PC-9 (cell line): ENCODE data around the gene ITCH. TPM values are rescaled to one million over a fixed set of nuclear protein-coding genes. Genes with fewer than 3 reads are reported as not detected.

Source experiments
- BruUV-seq: library from RNA; stranded (reverse); fragments of 400-500 nt; replicated peaks from 2 replicates; lab custom pipeline; 2021; lab: Mats Ljungman, UMichigan
- CTCF ChIA-PET: fragments of 300-600 bp; sonication (Branson Sonifier 250); formaldehyde crosslinking; loops from one replicate; lab custom pipeline; 2022; ENCODE audit warnings: antibody characterized with exemption; lab: Charles Lee
- POLR2A ChIA-PET: fragments of 300-600 bp; sonication (Branson Sonifier 250); formaldehyde crosslinking; loops from one replicate; lab custom pipeline; 2022; ENCODE audit warnings: antibody characterized with exemption; ENCODE audit not compliant: unreplicated experiment; lab: Charles Lee
- DNase-seq, 2 experiments: peaks; one replicate each; pipeline versions ENCODE4 v3.0.0 to v3.0.0-alpha.2; 2015 to 2022; ENCODE audit warnings: mixed read lengths in 1 of 2
- H2AFZ ChIP-seq: fragments of 200-600 bp; sonication (generic); 2 replicates; pipeline ENCODE4 v1.8.1; 2017; ENCODE audit warnings: antibody characterized with exemption
- H3F3A ChIP-seq: fragments of 200-600 bp; sonication (generic); 2 replicates; pipeline ENCODE4 v1.8.1; 2017; ENCODE audit warnings: antibody characterized with exemption, mild to moderate bottlenecking, low read depth; ENCODE audit not compliant: insufficient read depth
- H3K27ac ChIP-seq: fragments of 200-600 bp; sonication (generic); 2 replicates; pipeline ENCODE4 v1.6.1; 2016; ENCODE audit warnings: mixed run types
- H3K27me3 ChIP-seq: fragments of 200-600 bp; sonication (generic); 2 replicates; pipeline ENCODE4 v1.6.1; 2016; ENCODE audit warnings: low read depth, mixed run types; ENCODE audit not compliant: insufficient read depth
- H3K36me3 ChIP-seq: fragments of 200-600 bp; sonication (generic); 2 replicates; pipeline ENCODE4 v1.6.1; 2016; ENCODE audit warnings: low read depth, mixed run types
- H3K4me1 ChIP-seq: fragments of 200-600 bp; sonication (generic); replicated peaks from 2 replicates; pipeline ENCODE4 v1.6.1; 2016; ENCODE audit warnings: mixed run types; ENCODE audit not compliant: insufficient read depth
- H3K4me2 ChIP-seq: fragments of 200-600 bp; sonication (generic); 2 replicates; pipeline ENCODE4 v1.6.1; 2017; ENCODE audit warnings: mixed run types
- H3K4me3 ChIP-seq: fragments of 200-600 bp; sonication (generic); 2 replicates; pipeline ENCODE4 v1.6.1; 2016; ENCODE audit warnings: mixed run types
- H3K79me2 ChIP-seq: fragments of 200-600 bp; sonication (generic); 2 replicates; pipeline ENCODE4 v1.6.1; 2017; ENCODE audit warnings: low read depth, mixed run types
- H3K9me2 ChIP-seq: fragments of 200-600 bp; sonication (generic); 2 replicates; pipeline ENCODE4 v1.8.1; 2017; ENCODE audit warnings: mild to moderate bottlenecking; ENCODE audit not compliant: insufficient read depth
- H3K9me3 ChIP-seq: fragments of 200-600 bp; sonication (generic); 2 replicates; pipeline ENCODE4 v1.8.1; 2016; ENCODE audit warnings: low read depth; ENCODE audit not compliant: insufficient read depth
- H4K20me1 ChIP-seq: fragments of 200-600 bp; sonication (generic); 2 replicates; pipeline ENCODE4 v1.8.1; 2017; ENCODE audit not compliant: insufficient read depth
- CTCF ChIP-seq: fragments of 200-600 bp; sonication (generic); conservative IDR thresholded peaks from 2 replicates; pipeline ENCODE4 v1.6.1; 2017; ENCODE audit warnings: mixed run types, antibody characterized with exemption, mild to moderate bottlenecking, moderate library complexity
- EZH2 ChIP-seq: fragments of 200-600 bp; sonication (generic); IDR thresholded peaks from 2 replicates; pipeline ENCODE4 v1.8.0; 2017; ENCODE audit warnings: antibody characterized with exemption, low read depth
- intact Hi-C: fragments of 100-400 bp; cut with micrococcal nuclease; formaldehyde crosslinking; loops from one replicate; pipeline ENCODE4 v1.10.0; 2022; ENCODE audit not compliant: unreplicated experiment
- total RNA-seq: library from RNA; stranded (reverse); gene quantifications from 2 replicates; pipeline ENCODE4 v1.2.3, GENCODE V29; 2021

Gene ITCH
- total RNA-seq, 1 experiment from 2014 or later = 144 TPM

- Histone ChIP-seq H3K4me3 (no peak overlapping the region), H3K79me2 (peaks cover 100% of the 10 kb centered on the region), H3K27ac (peak overlapping the region; percentile 67; the same call in 1 of the 2 replicates), H3K4me1 (peaks cover 38% of the 10 kb centered on the region), H3F3A (peaks cover 84% of the 10 kb centered on the region), H3K9me3 (no peaks in the 10 kb centered on the region), H3K9me2 (no peaks in the 10 kb centered on the region), H4K20me1 (peaks cover 16% of the 10 kb centered on the region), H3K4me2 (no peak overlapping the region), H2AFZ (no peak overlapping the region), H3K27me3 (no peaks in the 10 kb centered on the region), H3K36me3 (peaks cover 26% of the 10 kb centered on the region)
- no peak for DNase-seq
- TF ChIP-seq CTCF = no peak
- TF ChIP-seq EZH2 = no peak
- no TSS peak for BruUV-seq
- CTCF ChIA-PET = interaction anchor here (0.6 to 1.8 kb wide), 2 partner anchors 36 to 88 kb away, joined by 3 to 12 read pairs; no protein-coding TSS in a partner anchor
- intact Hi-C loops = loop anchor here (1.0 to 10.0 kb wide), 3 partner anchors 40 to 207 kb away; partner anchors contain the start of gene ITCH
- POLR2A ChIA-PET = interaction anchor here (0.6 to 0.7 kb wide), 2 partner anchors 39 to 89 kb away, joined by 7 to 10 read pairs; no protein-coding TSS in a partner anchor
Observed at GRCh38 chr20:34401741-34402455, 38.8 kb downstream of the ITCH start.

GRCh38 chr20:34402461-34402860 lies 39.4 kb downstream of the ITCH start:
- no peak overlapping the region for H3K4me3 ChIP-seq
- no peaks in the 10 kb centered on the region for H3K9me2 ChIP-seq
- ChIA-PET POLR2A (interaction anchor here (0.6 kb wide), 1 partner anchor 90 kb away, joined by 7 read pairs; no protein-coding TSS in a partner anchor), CTCF (interaction anchor here (1.0 to 1.1 kb wide), 2 partner anchors 88 to 90 kb away, joined by 3 read pairs; no protein-coding TSS in a partner anchor)
- H3K4me2 ChIP-seq = no peak overlapping the region
- no TSS peak for BruUV-seq
- peaks cover 22% of the 10 kb centered on the region for H3K36me3 ChIP-seq
- no peaks in the 10 kb centered on the region for H3K9me3 ChIP-seq
- H2AFZ ChIP-seq = no peak overlapping the region
- peak overlapping the region; percentile 20 for H3K27ac ChIP-seq
- H3K27me3 ChIP-seq = no peaks in the 10 kb centered on the region
- peaks cover 17% of the 10 kb centered on the region for H4K20me1 ChIP-seq
- peaks cover 99% of the 10 kb centered on the region for H3K79me2 ChIP-seq
- DNase-seq = no peak
- intact Hi-C loops = loop anchor here (5.0 to 10.0 kb wide), 2 partner anchors 40 to 208 kb away; partner anchors contain the start of gene ITCH
- peaks cover 79% of the 10 kb centered on the region for H3F3A ChIP-seq
- no peak for TF ChIP-seq CTCF
- TF ChIP-seq EZH2 = no peak
- H3K4me1 ChIP-seq = peaks cover 38% of the 10 kb centered on the region

- Histone ChIP-seq H3K36me3 (peaks cover 21% of the 10 kb centered on the region), H3K27ac (peak overlapping the region; percentile 20), H4K20me1 (peaks cover 20% of the 10 kb centered on the region), H3K27me3 (no peaks in the 10 kb centered on the region), H3K4me1 (peaks cover 38% of the 10 kb centered on the region), H3F3A (peaks cover 76% of the 10 kb centered on the region), H3K9me2 (no peaks in the 10 kb centered on the region), H3K4me3 (no peak overlapping the region), H3K9me3 (no peaks in the 10 kb centered on the region), H2AFZ (no peak overlapping the region), H3K4me2 (no peak overlapping the region), H3K79me2 (peaks cover 99% of the 10 kb centered on the region)
- CTCF ChIA-PET = interaction anchor here (1.0 to 1.1 kb wide), 2 partner anchors 89 to 90 kb away, joined by 3 read pairs; no protein-coding TSS in a partner anchor
- TF ChIP-seq EZH2 = no peak
- no peak for TF ChIP-seq CTCF
- intact Hi-C loops = loop anchor here (5.0 to 10.0 kb wide), 2 partner anchors 41 to 208 kb away; partner anchors contain the start of gene ITCH
- BruUV-seq = no TSS peak
- no peak for DNase-seq
- POLR2A ChIA-PET = no interaction called here
Observed at GRCh38 chr20:34403063-34403827, 40.2 kb downstream of the ITCH start.
